ENCODE data around the gene TAS1R3.

DNA sequence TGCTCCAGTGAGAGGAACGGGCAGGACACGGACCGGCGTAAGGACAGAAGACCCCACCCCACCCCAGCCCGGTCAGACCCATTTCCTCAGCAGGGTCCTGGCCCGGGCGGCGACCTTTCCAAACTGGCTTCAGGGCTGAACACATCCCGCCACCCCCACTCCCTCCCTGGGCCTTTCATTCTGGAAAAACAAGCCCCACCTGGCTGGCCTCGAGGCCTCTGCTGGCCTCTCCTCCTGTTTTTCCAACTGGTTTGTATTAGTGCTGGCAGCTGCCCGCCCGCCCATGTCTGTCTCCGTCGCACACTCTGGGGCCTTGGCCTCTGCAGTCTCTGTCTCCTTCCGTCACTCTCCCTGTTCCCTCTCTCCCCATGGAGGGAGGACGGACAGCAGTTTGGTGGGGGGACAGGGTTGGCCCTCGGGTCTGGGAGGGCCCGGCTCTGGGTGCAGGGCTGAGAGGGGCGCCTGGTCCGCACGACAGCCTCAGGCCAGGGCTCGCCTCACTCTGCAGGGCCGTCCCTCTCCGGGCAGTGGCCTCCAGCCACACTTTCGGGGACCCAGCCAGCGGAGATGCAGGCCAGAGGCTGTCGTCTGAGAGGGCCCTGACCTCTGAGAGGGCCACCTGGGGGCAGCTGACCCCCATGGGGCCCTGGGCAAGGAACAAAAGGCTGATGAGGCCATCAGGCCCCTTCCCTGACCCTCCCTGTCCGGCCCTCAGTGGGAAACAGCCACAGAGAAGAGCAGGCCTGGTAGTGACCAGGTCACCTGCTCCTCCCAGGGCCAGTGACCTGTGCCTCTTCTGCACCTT lies 28.8 kb downstream of the TAS1R3 start:
- TF ChIP-seq, protein P1, sequence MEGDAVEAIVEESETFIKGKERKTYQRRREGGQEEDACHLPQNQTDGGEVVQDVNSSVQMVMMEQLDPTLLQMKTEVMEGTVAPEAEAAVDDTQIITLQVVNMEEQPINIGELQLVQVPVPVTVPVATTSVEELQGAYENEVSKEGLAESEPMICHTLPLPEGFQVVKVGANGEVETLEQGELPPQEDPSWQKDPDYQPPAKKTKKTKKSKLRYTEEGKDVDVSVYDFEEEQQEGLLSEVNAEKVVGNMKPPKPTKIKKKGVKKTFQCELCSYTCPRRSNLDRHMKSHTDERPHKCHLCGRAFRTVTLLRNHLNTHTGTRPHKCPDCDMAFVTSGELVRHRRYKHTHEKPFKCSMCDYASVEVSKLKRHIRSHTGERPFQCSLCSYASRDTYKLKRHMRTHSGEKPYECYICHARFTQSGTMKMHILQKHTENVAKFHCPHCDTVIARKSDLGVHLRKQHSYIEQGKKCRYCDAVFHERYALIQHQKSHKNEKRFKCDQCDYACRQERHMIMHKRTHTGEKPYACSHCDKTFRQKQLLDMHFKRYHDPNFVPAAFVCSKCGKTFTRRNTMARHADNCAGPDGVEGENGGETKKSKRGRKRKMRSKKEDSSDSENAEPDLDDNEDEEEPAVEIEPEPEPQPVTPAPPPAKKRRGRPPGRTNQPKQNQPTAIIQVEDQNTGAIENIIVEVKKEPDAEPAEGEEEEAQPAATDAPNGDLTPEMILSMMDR (IDR thresholded peaks at IDR 0.05 in 2 of 3, conservative IDR thresholded peaks at IDR 0.05 in 1 of 3; ENCODE audit: borderline replicate concordance in 1 of 3, insufficient read depth in 1 of 3, low read depth in 2 of 3, low read length in 2 of 3): no peak
- TF ChIP-seq EZH2 (IDR thresholded peaks at IDR 0.05): no peak
- no peak for TF ChIP-seq POLR2AphosphoS5 (IDR thresholded peaks at IDR 0.05; ENCODE audit: low read depth, low read length)
- TF ChIP-seq ZFX (IDR thresholded peaks at IDR 0.05): no peak
- TF ChIP-seq POLR2A (IDR thresholded peaks at IDR 0.05; ENCODE audit: borderline replicate concordance, extremely low read depth, insufficient read depth, insufficient read length): no peak
- TF ChIP-seq SIN3A (IDR thresholded peaks at IDR 0.05; ENCODE audit: low read depth): no peak

All from HCT116 (cell line).